Mucosa of rectum (tissue), 2 donors: ENCODE measurements around the gene OSER1.
"Not testable (repeated sequence)": the region's sequence is repeated elsewhere in the genome, so short reads cannot be mapped to it uniquely, and the experiment has no call there.

Experiments used
- H3K27ac ChIP-seq, 2 donors: one replicate each; pipeline ENCODE4 v1.7.0; 2013; ENCODE audit warnings: inconsistent platforms in 2 of 2, low read depth in 2 of 2, low read length in 2 of 2
- H3K27me3 ChIP-seq, 2 donors: one replicate each; pipeline ENCODE4 v1.7.0; 2013; ENCODE audit warnings: low read length in 2 of 2; ENCODE audit not compliant: control insufficient read depth in 2 of 2, insufficient read depth in 2 of 2
- H3K36me3 ChIP-seq, 2 donors: one replicate each; pipeline ENCODE4 v1.7.0; 2013; ENCODE audit warnings: low read length in 2 of 2; ENCODE audit not compliant: control insufficient read depth in 2 of 2, insufficient read depth in 2 of 2
- H3K4me1 ChIP-seq, 2 donors: one replicate each; pipeline ENCODE4 v1.7.0; 2013; ENCODE audit warnings: low read length in 2 of 2, mild to moderate bottlenecking in 1 of 2; ENCODE audit not compliant: control insufficient read depth in 2 of 2, insufficient read depth in 2 of 2
- H3K4me3 ChIP-seq, 2 donors: one replicate each; pipeline ENCODE4 v1.7.0; 2013; ENCODE audit warnings: low read length in 2 of 2
- H3K9ac ChIP-seq, 2 donors: one replicate each; pipeline ENCODE4 v1.7.0; 2013; ENCODE audit warnings: low read length in 2 of 2, low read depth in 1 of 2, mild to moderate bottlenecking in 1 of 2
- H3K9me3 ChIP-seq, 2 donors: one replicate each; pipeline ENCODE4 v1.7.0; 2013; ENCODE audit warnings: low read length in 2 of 2; ENCODE audit not compliant: control insufficient read depth in 2 of 2
- donor health status: healthy.
- donor health status: Normal muscosa, but diverticular disease.

Gene OSER1

DNA sequence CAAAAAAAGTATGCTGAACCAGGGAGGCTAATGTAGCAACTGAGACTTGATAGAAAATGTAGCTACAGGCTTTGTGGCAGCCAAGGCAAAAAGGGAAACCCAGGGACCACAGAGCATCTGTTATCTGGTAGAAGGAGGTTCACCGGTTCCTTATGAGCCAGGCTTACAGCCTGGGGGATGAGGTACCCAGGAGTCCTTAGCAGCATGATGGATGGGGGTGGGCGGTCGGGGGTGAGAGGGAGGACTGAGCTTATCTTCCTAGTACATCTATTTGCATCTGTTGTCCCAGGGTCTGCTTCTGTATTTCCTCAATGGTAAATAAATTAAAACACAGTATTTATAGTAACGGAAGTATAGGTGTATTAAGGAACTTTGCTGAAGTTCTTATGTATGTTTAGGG, 35.4 kb upstream of the OSER1 start:
- H3K27me3 ChIP-seq = no peaks in the 10 kb centered on the region
- H3K4me3 ChIP-seq = no peak overlapping the region

GRCh38 chr20:44241796-44242195, 31.2 kb upstream of the OSER1 start:
- no peak overlapping the region for H3K27ac ChIP-seq
- H3K4me3 ChIP-seq = no peak overlapping the region
- no peaks in the 10 kb centered on the region for H3K9me3 ChIP-seq
- H3K9ac ChIP-seq = no peak overlapping the region
- no peaks in the 10 kb centered on the region for H3K36me3 ChIP-seq
- no peaks in the 10 kb centered on the region for H3K27me3 ChIP-seq
- no peaks in the 10 kb centered on the region for H3K4me1 ChIP-seq

More for the DNA sequence above, 35.4 kb upstream of the OSER1 start:
- no peak overlapping the region for H3K9ac ChIP-seq
- no peak overlapping the region for H3K27ac ChIP-seq
- H3K4me1 ChIP-seq = no peaks in the 10 kb centered on the region
- no peaks in the 10 kb centered on the region for H3K36me3 ChIP-seq
- H3K9me3 ChIP-seq = no peaks in the 10 kb centered on the region

GRCh38 chr20:44236840-44237239, 26.3 kb upstream of the OSER1 start:
- H3K4me3 ChIP-seq, H3K27ac ChIP-seq, H3K4me1 ChIP-seq, H3K9ac ChIP-seq, H3K36me3 ChIP-seq, H3K27me3 ChIP-seq, H3K9me3 ChIP-seq: not testable (repeated sequence)

DNA sequence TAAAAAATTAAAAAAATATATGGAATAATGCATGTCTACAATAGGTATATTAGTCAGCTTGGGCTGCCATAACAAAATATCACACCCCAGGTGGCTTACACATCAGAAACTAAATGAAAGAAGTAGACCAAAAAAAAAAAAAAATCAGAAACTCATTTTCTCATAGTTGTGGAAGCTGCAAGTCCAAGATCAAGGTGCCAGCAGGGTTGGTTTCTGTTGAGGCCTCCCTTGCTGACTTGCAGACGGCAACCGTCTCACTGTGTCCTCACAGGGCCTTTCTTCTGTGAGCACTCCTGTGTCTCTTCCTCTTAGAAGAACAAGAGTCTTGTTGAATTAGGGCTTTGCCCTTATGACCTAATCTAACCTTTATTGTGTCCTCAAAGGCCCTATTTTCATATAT, 25.1 kb upstream of the OSER1 start:
- H3K4me3 ChIP-seq = no peak overlapping the region
- no peak overlapping the region for H3K27ac ChIP-seq
- no peaks in the 10 kb centered on the region for H3K9me3 ChIP-seq
- no peaks in the 10 kb centered on the region for H3K27me3 ChIP-seq
- H3K9ac ChIP-seq = no peak overlapping the region
- no peaks in the 10 kb centered on the region for H3K36me3 ChIP-seq
- H3K4me1 ChIP-seq = no peaks in the 10 kb centered on the region

- Histone ChIP-seq H3K4me1 (no peaks in the 10 kb centered on the region), H3K36me3 (no peaks in the 10 kb centered on the region), H3K4me3 (no peak overlapping the region), H3K27me3 (no peaks in the 10 kb centered on the region), H3K9ac (no peak overlapping the region), H3K27ac (no peak overlapping the region), H3K9me3 (no peaks in the 10 kb centered on the region)
These were observed 24.2 kb upstream of the OSER1 start for GRCh38 chr20:44234566-44235317.

- no peak overlapping the region for H3K4me3 ChIP-seq
These were observed 23.0 kb upstream of the OSER1 start for GRCh38 chr20:44233436-44234016.

GRCh38 chr20:44232469-44232856, 21.9 kb upstream of the OSER1 start:
- H3K27ac ChIP-seq, H3K4me3 ChIP-seq, H3K9me3 ChIP-seq, H3K9ac ChIP-seq, H3K36me3 ChIP-seq, H3K4me1 ChIP-seq, H3K27me3 ChIP-seq: not testable (repeated sequence)

More at GRCh38 chr20:44233436-44234016, 23.0 kb upstream of the OSER1 start:
- Histone ChIP-seq H3K9ac (no peak overlapping the region), H3K9me3 (no peaks in the 10 kb centered on the region), H3K36me3 (no peaks in the 10 kb centered on the region), H3K27ac (no peak overlapping the region), H3K27me3 (no peaks in the 10 kb centered on the region), H3K4me1 (no peaks in the 10 kb centered on the region)

GRCh38 chr20:44231713-44232468, 21.3 kb upstream of the OSER1 start:
- H3K36me3 ChIP-seq = no peaks in the 10 kb centered on the region
- H3K4me1 ChIP-seq = no peaks in the 10 kb centered on the region
- no peak overlapping the region for H3K27ac ChIP-seq
- H3K9me3 ChIP-seq = no peaks in the 10 kb centered on the region
- no peak overlapping the region for H3K9ac ChIP-seq
- H3K4me3 ChIP-seq = no peak overlapping the region
- H3K27me3 ChIP-seq = no peaks in the 10 kb centered on the region

- Histone ChIP-seq H3K9me3 (no peaks in the 10 kb centered on the region), H3K4me3 (no peak overlapping the region), H3K9ac (no peak overlapping the region), H3K27me3 (no peaks in the 10 kb centered on the region), H3K4me1 (no peaks in the 10 kb centered on the region), H3K27ac (no peak overlapping the region), H3K36me3 (no peaks in the 10 kb centered on the region)
These were observed 20.6 kb upstream of the OSER1 start for GRCh38 chr20:44231193-44231592.

DNA sequence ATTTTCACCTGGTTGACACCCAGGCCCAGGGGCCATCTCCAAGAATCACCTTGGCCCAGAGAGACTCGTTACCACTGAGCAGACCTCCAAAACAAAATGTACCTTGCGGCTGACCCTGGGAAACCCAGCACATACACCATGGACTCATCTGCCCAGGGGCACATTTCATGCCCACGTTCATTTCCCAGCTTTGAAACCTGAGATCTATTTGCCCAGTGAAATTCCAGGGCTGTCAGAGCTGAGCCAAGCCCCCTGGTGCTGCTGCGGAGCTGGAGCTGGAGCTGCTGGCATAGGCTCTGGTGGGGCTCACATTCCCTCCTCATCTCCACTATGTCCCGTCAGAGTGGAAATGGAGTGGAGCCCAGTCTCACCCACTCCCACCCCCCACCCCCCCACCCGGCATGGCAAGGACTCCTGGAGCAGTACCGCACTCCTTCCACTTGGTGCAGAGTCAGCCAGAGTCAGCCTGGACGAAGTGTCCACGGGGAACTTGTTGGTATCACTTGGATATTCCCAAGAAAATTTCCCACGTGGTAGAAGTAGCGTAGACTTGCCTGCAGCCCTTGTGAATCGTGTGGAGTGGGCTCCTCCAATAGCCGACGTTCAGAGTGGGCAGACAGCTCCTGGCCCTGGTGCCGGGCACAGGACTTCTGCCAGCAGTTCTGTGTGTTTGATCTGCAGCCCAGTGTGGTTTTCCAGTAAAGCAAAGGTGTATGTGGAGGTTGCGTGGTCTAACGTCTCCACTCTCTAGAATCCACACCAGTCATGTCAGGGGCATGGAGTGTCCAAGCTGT, 18.1 kb upstream of the OSER1 start:
- no peaks in the 10 kb centered on the region for H3K36me3 ChIP-seq
- H3K9me3 ChIP-seq = no peaks in the 10 kb centered on the region
- H3K4me3 ChIP-seq = no peak overlapping the region
- H3K27me3 ChIP-seq = no peaks in the 10 kb centered on the region
- H3K27ac ChIP-seq = no peak overlapping the region
- H3K4me1 ChIP-seq = peaks cover 2 to 11% of the 10 kb centered on the region in 2 donors
- no peak overlapping the region for H3K9ac ChIP-seq
